Stimulated activated naive CD8-positive, alpha-beta T cell treated with anti-CD3 and anti-CD28 coated beads, Interleukin-15, amount 100 ng/mL, for 72 hours (primary cell): ENCODE results near the gene KRTAP10-3.

Source experiments
- ATAC-seq: fragments of 150-1000 bp; cut with Tn5 transposase; 2 replicates; pipeline ENCODE4 v1.10.0; 2021; ENCODE audit warnings: mild to moderate bottlenecking, moderate library complexity
- DNase-seq, 2 donors: peaks; one replicate each; pipeline ENCODE4 v3.0.0; 2021 to 2022
- H3K27ac Mint-ChIP-seq, 2 donors: one replicate each; pipeline ENCODE4 v1.8.0; 2022; ENCODE audit warnings: mild to moderate bottlenecking in 2 of 2, mixed read lengths in 2 of 2, moderate library complexity in 2 of 2
- H3K27me3 Mint-ChIP-seq: one replicate; pipeline ENCODE4 v1.8.0; 2022; ENCODE audit warnings: mixed read lengths
- H3K4me1 Mint-ChIP-seq: one replicate; pipeline ENCODE4 v1.8.0; 2022; ENCODE audit warnings: mild to moderate bottlenecking, mixed read lengths
- H3K4me3 Mint-ChIP-seq, 2 donors: one replicate each; pipeline ENCODE4 v1.8.0; 2022; ENCODE audit warnings: mild to moderate bottlenecking in 2 of 2, mixed read lengths in 2 of 2, moderate library complexity in 1 of 2
- H3K9me3 Mint-ChIP-seq, 2 donors: one replicate each; pipeline ENCODE4 v1.8.0; 2022; ENCODE audit warnings: mixed read lengths in 2 of 2

The KRTAP10-3 gene

DNA sequence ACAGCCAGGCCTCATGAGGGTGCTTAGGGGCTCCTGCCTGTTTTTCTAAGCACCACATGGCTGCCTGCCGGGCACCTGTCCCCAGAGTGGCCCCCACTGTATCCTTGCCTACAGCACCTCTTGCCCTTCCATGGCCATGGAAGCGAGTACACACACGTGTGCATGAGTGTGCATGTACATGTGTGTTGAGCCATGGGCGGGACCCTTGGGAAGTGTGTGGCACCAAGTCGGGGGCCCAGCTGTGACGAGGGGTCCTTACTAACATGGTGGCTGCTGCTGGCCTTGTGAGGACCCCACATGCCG, 44.4 kb downstream of the KRTAP10-3 start:
- no peak for ATAC-seq
- no peak for DNase-seq
- Mint-ChIP-seq H3K4me3 (no peak overlapping the region), H3K27ac (no peak overlapping the region), H3K9me3 (no peaks in the 10 kb centered on the region), H3K4me1 (peaks cover 25% of the 10 kb centered on the region), H3K27me3 (no peaks in the 10 kb centered on the region)

DNA sequence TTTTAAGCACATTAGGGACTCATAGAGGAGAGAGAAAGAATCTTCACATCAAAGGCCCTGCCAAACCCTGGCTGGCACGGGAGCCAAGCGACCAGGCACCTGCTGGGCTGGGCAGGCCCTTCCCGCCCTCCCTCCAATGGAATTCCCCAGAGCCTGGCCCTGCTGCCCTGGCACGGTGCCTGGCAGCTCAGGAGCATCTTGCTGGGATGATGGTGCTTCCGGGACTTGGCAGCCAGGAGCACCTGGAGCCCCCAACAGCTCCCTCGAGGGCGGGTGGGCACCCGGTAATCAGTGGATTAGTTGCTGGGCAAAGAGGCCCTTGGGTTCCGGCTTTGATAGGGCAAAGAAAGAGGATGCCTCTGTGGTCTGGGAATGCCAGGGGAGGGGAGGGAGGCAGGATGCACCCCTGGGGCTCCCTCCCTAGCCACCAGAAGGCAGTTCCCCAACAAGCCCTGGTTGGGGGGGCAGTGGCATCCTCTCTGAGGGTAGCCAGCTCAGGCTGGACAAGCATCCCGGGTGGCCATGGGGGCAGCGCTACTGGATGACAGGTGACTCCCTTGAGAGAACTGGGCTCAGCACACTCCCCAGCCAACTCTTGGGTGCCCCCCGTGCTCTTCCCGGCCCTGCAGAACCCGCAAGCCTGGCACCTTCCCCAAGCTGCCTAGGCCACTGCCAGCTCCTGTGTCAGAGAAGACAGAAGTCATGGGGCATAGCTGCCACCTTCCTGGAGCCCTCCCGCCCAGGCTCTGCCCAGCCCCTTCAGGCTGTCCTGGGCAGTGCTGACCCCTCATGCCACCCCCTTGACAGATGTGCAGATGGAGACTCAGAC, 45.0 kb downstream of the KRTAP10-3 start:
- Mint-ChIP-seq H3K27me3 (no peaks in the 10 kb centered on the region), H3K4me3 (no peak overlapping the region), H3K9me3 (no peaks in the 10 kb centered on the region), H3K4me1 (peaks cover 25% of the 10 kb centered on the region), H3K27ac (peak overlapping the region in 1 of 2 donors; percentile 71)
- DNase-seq: no peak
- ATAC-seq: no peak

- Mint-ChIP-seq H3K4me1 (peaks cover 25% of the 10 kb centered on the region), H3K27ac (peak overlapping the region in 1 of 2 donors; percentile 72), H3K9me3 (no peaks in the 10 kb centered on the region), H3K27me3 (no peaks in the 10 kb centered on the region), H3K4me3 (no peak overlapping the region)
- DNase-seq (no peak), ATAC-seq (no peak)
Observed at GRCh38 chr21:44512496-44513388, 45.9 kb downstream of the KRTAP10-3 start.

DNA sequence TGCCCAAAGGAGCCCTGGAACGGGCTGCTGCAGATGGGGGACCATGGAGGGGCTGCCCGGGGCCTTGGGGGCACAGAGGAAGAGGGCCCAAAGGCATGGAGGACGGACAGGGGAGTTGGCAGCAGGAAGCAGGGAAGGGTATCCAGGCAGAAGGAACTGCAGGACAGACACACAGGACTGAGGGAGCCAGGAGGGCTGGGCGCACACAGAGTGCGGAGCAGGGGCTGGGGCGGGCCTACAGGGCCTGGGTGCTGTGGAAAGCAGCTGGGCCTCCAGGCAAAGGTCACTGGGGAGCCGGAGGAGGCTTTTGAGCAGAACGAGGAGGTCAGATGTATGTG, 46.7 kb downstream of the KRTAP10-3 start:
- Mint-ChIP-seq H3K27ac (no peak overlapping the region), H3K9me3 (no peaks in the 10 kb centered on the region), H3K4me3 (no peak overlapping the region), H3K27me3 (no peaks in the 10 kb centered on the region), H3K4me1 (peaks cover 21% of the 10 kb centered on the region)
- DNase-seq (no peak), ATAC-seq (no peak)

DNA sequence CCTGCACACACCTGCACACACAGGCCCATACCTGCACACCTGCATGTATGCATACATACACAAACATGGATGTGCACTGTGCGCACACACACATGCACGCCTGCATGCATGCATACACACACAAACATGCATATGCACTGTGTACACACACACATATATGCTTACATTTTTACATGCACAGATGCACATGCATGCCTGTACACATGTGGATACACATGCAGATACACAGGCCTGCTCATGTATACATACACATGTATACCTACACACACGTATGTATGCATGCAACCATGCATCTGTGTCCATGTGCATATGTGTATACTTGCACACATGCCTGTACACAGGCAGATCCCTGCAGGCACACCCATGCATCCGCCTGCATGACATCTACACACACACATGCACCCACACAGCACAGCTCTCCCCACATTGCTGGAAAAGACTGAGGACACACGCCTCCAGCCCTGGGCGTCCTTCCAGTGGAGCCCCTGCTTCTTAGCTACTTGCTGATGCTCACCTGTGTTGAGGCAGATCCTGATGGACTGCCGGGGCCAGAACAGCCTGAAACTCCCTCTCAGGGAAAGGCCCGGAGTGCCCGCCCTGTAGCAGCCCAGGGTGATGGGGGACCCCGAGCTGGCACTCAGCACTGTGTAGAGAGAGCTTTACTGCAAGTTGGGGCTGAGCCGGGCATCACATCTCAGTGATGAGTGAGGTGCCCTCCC, 47.2 kb downstream of the KRTAP10-3 start:
- DNase-seq (no peak), ATAC-seq (no peak)
- peak overlapping the region in 1 of 2 donors; percentile 8 for H3K4me3 Mint-ChIP-seq
- no peak overlapping the region for H3K27ac Mint-ChIP-seq
- H3K27me3 Mint-ChIP-seq: no peaks in the 10 kb centered on the region
- peaks cover 18% of the 10 kb centered on the region for H3K4me1 Mint-ChIP-seq
- H3K9me3 Mint-ChIP-seq: no peaks in the 10 kb centered on the region

- Mint-ChIP-seq H3K4me3 (peak overlapping the region; percentile 37), H3K9me3 (no peaks in the 10 kb centered on the region), H3K27ac (no peak overlapping the region), H3K27me3 (no peaks in the 10 kb centered on the region), H3K4me1 (peaks cover 18% of the 10 kb centered on the region)
- ATAC-seq (peak; percentile 87), DNase-seq (peak; percentile 81)
Observed at GRCh38 chr21:44510508-44511218, 47.9 kb downstream of the KRTAP10-3 start.

DNA sequence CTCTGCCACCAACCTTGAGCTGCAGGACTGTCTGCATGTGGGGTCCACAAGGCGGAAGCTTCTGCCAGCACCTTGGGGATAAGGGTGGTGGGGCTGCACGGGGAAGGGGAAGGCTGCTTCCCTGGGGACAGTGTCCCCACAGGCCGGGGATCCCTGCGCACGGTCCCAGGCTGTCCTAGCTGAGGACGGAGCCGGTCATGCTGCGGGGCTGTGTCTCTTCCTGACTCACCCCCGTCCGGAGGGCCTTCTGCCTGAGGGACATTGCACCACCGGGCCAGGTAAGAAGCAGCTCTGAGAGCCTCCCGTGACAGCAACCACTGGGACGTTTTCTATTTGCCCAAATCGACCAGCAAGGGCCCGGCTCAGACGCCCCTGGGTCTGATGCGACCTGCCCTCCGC, 48.5 kb downstream of the KRTAP10-3 start:
- DNase-seq (no peak), ATAC-seq (peak; percentile 13)
- Mint-ChIP-seq H3K4me1 (peaks cover 18% of the 10 kb centered on the region), H3K27me3 (no peaks in the 10 kb centered on the region), H3K9me3 (no peaks in the 10 kb centered on the region), H3K27ac (peak overlapping the region in 1 of 2 donors; percentile 54), H3K4me3 (peak overlapping the region in 1 of 2 donors; percentile 37)

- Mint-ChIP-seq H3K9me3 (no peaks in the 10 kb centered on the region), H3K4me3 (no peak overlapping the region), H3K27me3 (no peaks in the 10 kb centered on the region), H3K4me1 (peaks cover 18% of the 10 kb centered on the region), H3K27ac (peak overlapping the region in 1 of 2 donors; percentile 54)
- ATAC-seq: no peak
- no peak for DNase-seq
Observed at GRCh38 chr21:44509539-44509938, 49.1 kb downstream of the KRTAP10-3 start.

DNA sequence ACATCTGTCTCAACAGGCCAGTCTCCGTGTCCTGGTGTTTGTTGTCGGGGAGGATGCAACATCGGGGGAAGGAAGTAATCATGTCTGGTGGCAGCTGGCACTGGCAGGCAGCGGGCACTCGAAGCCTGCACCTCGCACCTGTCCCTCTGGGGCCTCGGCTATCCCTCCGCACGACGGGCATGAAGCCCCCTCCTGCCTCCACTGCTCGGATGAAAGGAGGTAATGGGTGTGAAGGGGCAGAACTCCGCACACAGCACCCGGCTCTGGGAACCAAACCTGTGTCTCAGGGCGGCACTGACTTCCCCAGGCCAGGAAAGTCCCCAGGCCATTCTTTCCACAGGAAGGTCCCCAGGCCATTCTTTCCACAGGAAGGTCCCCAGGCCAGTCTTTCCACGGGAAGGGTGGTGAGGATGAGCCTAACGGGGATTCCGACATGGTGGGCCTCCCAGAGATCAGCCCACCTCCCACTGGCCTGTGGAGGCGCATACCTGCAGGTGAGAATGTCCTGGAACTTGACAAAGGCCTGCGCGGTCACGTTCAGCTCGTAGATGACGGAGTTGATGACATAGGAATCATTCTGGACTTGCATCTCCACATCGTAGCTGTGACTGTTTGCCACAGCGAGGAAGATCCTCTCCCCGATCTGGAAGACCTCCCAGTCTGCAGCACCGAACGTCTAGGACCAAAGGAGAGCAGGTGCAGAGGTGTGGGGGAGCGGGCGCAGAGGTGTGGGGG, 49.7 kb downstream of the KRTAP10-3 start:
- Mint-ChIP-seq H3K4me3 (no peak overlapping the region), H3K27ac (no peak overlapping the region), H3K27me3 (no peaks in the 10 kb centered on the region), H3K4me1 (peaks cover 24% of the 10 kb centered on the region), H3K9me3 (no peaks in the 10 kb centered on the region)
- DNase-seq (no peak), ATAC-seq (no peak)

- Mint-ChIP-seq H3K27ac (no peak overlapping the region), H3K9me3 (no peaks in the 10 kb centered on the region), H3K4me3 (no peak overlapping the region), H3K27me3 (no peaks in the 10 kb centered on the region), H3K4me1 (peaks cover 26% of the 10 kb centered on the region)
- DNase-seq (no peak), ATAC-seq (no peak)
Observed at GRCh38 chr21:44508426-44508710, 50.2 kb downstream of the KRTAP10-3 start.
